Measurements from ENCODE around the gene ARHGAP26. TPM values are rescaled to one million over a fixed set of nuclear protein-coding genes. Genes with fewer than 3 reads are reported as not detected.

The ARHGAP26 gene
- total and polyA plus RNA-seq, 2 of the 4 experiments (the other 2 are of a cell fraction): 0.54 to 0.56 TPM

- H2AK9ac ChIP-seq (replicated peaks; ENCODE audit: low read depth, low read length, poor library complexity): no peak overlapping the region
- intact Hi-C loops (cut with micrococcal nuclease): no loop called here
- no peak for ATAC-seq (ENCODE audit: low read depth)
- in situ Hi-C loops (cut with MboI; ENCODE audit: low sequenced_read_pairs): no loop called here
- no peak overlapping the region for H3K27ac ChIP-seq (ENCODE audit: insufficient read depth, low read length)
- no TSS peak for BruUV-seq (replicated peaks)
- DNase-seq: no peak
- no peak overlapping the region for H3K18ac ChIP-seq (ENCODE audit: low read depth, low read length)
- no peak overlapping the region for H3K23ac ChIP-seq (ENCODE audit: low read depth, low read length)
- H3K27me3 ChIP-seq (ENCODE audit: control insufficient read depth, insufficient read depth, low read length): no peaks in the 10 kb centered on the region
- TF ChIP-seq POLR2A (IDR thresholded peaks at IDR 0.05; ENCODE audit: low read depth, low read length) (no peak), MXI1 (IDR thresholded peaks at IDR 0.05; ENCODE audit: borderline replicate concordance, low read depth, low read length) (no peak), SMC3 (IDR thresholded peaks at IDR 0.05; ENCODE audit: low read depth, low read length) (no peak), USF2 (IDR thresholded peaks at IDR 0.05; ENCODE audit: low read depth, low read length) (no peak)
- H3K79me1 ChIP-seq (ENCODE audit: low read depth in 1 of 2, low read length in 2 of 2): no peaks in the 10 kb centered on the region
- no peak overlapping the region for H4K91ac ChIP-seq (ENCODE audit: insufficient read depth, low read depth, low read length)
- H4K8ac ChIP-seq (ENCODE audit: low read depth in 2 of 2, low read length in 2 of 2): no peak overlapping the region
- ChIA-PET CTCF (no interaction called here), POLR2A (ENCODE audit: unreplicated experiment) (no interaction called here)
- H3K4me3 ChIP-seq (ENCODE audit: insufficient read depth, low read depth, low read length): no peak overlapping the region
- no peak overlapping the region for H3K56ac ChIP-seq (ENCODE audit: extremely low read depth, insufficient read depth, low read length)
- H3K9ac ChIP-seq (ENCODE audit: low read depth, low read length): no peak overlapping the region
- no peak overlapping the region for H2AFZ ChIP-seq (replicated peaks; ENCODE audit: low read length, poor library complexity)
- no peaks in the 10 kb centered on the region; the same call in 1 of the 2 replicates for H3K9me3 ChIP-seq (ENCODE audit: control insufficient read depth, insufficient read depth, low read length)
- no peaks in the 10 kb centered on the region for H3K9me1 ChIP-seq (ENCODE audit: insufficient read depth, low read length)
- no peak overlapping the region for H2BK15ac ChIP-seq (ENCODE audit: low read depth, low read length)
- WGBS, 2 experiments (ENCODE audit: extremely low coverage in 2 of 2, insufficient read length in 1 of 2): no CpG with 5 or more reads among the region's 2 CpGs
- H4K5ac ChIP-seq (ENCODE audit: low read depth, low read length): no peak overlapping the region
- no peak overlapping the region for H2AK5ac ChIP-seq (ENCODE audit: low read depth, low read length)
- no peak overlapping the region for H3K4ac ChIP-seq (ENCODE audit: low read depth, low read length)
- H2BK120ac ChIP-seq (ENCODE audit: low read depth, low read length): no peak overlapping the region
- no peak overlapping the region for H3K14ac ChIP-seq (replicated peaks; ENCODE audit: low read depth, low read length)
- no peaks in the 10 kb centered on the region for H4K20me1 ChIP-seq (ENCODE audit: insufficient read depth, low read length)
- no peak overlapping the region for H2BK20ac ChIP-seq (ENCODE audit: low read depth, low read length)
- 0 out of 2 replicates have a peak, but pooled peaks cover 2% of the 10 kb centered on the region for H3K4me1 ChIP-seq (ENCODE audit: control insufficient read depth, insufficient read depth, low read length)
- dilution Hi-C loops (cut with HindIII; ENCODE audit: low sequenced_read_pairs, unreplicated experiment): no loop called here
- no peaks in the 10 kb centered on the region for H3K36me3 ChIP-seq (ENCODE audit: control insufficient read depth, insufficient read depth, low read length)
- no peak overlapping the region for H3K4me2 ChIP-seq (ENCODE audit: low read depth, low read length)
- H2BK5ac ChIP-seq (ENCODE audit: low read depth, low read length, poor library complexity, severe bottlenecking): no peak overlapping the region
Measured at GRCh38 chr5:143268388-143268787, 498.2 kb downstream of the ARHGAP26 start.
